Temporal lobe (tissue), 1 donor: ENCODE measurements around the gene CLIP1. TPM values are rescaled to one million over a fixed set of nuclear protein-coding genes. Genes with fewer than 3 reads are reported as not detected.

Experiments used
- total RNA-seq: library from RNA; depleted of rRNA; stranded (reverse); fragments of >200 nt; gene quantifications from one replicate; pipeline ENCODE4 v1.2.3, GENCODE V29; 2014

CLIP1 gene
- total RNA-seq, 1 donor from 2014 or later: 59.0 TPM

Other genes starting within 250 kb of the CLIP1 start
- gene IL31, start 248.4 kb downstream of the CLIP1 start, total RNA-seq: not detected
- 0.98 TPM for gene LRRC43, start 239.5 kb downstream of the CLIP1 start, total RNA-seq
- gene B3GNT4, start 219.0 kb downstream of the CLIP1 start, total RNA-seq: 4.7 TPM
- 37.6 TPM for gene DIABLO, start 196.6 kb downstream of the CLIP1 start, total RNA-seq
- 15.5 TPM for gene VPS33A, start 156.2 kb downstream of the CLIP1 start, total RNA-seq
- gene ZCCHC8, start 78.3 kb upstream of the CLIP1 start, total RNA-seq: 25.6 TPM
- gene RSRC2, start 104.3 kb upstream of the CLIP1 start, total RNA-seq: 50.6 TPM
- gene KNTC1, start 104.6 kb upstream of the CLIP1 start, total RNA-seq: 17.5 TPM